WTC11 (cell line): ENCODE results near the gene EVX1. TPM values are rescaled to one million over a fixed set of nuclear protein-coding genes. Genes with fewer than 3 reads are reported as not detected.
A peak's percentile ranks its signal among the peaks of the same experiment; 100 is the strongest.

Experiments
- ATAC-seq: fragments of 200-7000 bp; cut with Tn5 transposase; 2 replicates; pipeline ENCODE4 v1.10.0; 2021; ENCODE audit warnings: mild to moderate bottlenecking, moderate library complexity
- CTCF ChIA-PET: fragments of 300-600 bp; sonication (Branson Sonifier 250); formaldehyde crosslinking; loops from one replicate; lab custom pipeline; 2021; ENCODE audit warnings: antibody characterized with exemption; lab: Charles Lee
- POLR2A ChIA-PET: fragments of 350-600 bp; sonication (Branson Sonifier 250); formaldehyde crosslinking; loops from one replicate; lab custom pipeline; 2021; ENCODE audit warnings: antibody characterized with exemption; lab: Charles Lee
- DNase-seq: peaks from one replicate; pipeline ENCODE4 v3.0.0; 2021; ENCODE audit warnings: low spot score
- H3K27ac Mint-ChIP-seq: 2 replicates; pipeline ENCODE4 v1.8.0; 2021; ENCODE audit warnings: mixed read lengths
- H3K27me3 Mint-ChIP-seq: 2 replicates; pipeline ENCODE4 v1.8.0; 2021; ENCODE audit warnings: low read depth, mild to moderate bottlenecking, moderate library complexity, mixed read lengths
- H3K36me3 Mint-ChIP-seq: 2 replicates; pipeline ENCODE4 v1.8.0; 2021; ENCODE audit warnings: mixed read lengths
- H3K4me1 Mint-ChIP-seq: 2 replicates; pipeline ENCODE4 v1.8.0; 2022; ENCODE audit warnings: mixed read lengths
- H3K4me3 Mint-ChIP-seq: 2 replicates; pipeline ENCODE4 v1.8.0; 2021; ENCODE audit warnings: mild to moderate bottlenecking, moderate library complexity, mixed read lengths
- H3K9me3 Mint-ChIP-seq: 2 replicates; pipeline ENCODE4 v1.8.0; 2021; ENCODE audit warnings: mixed read lengths
- CREM ChIP-seq: sonication (generic); formaldehyde crosslinking; IDR thresholded peaks from 2 replicates; pipeline ENCODE4 v1.8.1; 2022; ENCODE audit warnings: mild to moderate bottlenecking, missing genetic modification reagents, moderate library complexity
- IRF2 ChIP-seq: sonication (generic); formaldehyde crosslinking; IDR thresholded peaks from 2 replicates; pipeline ENCODE4 v1.8.0; 2022; ENCODE audit warnings: low read depth, missing genetic modification reagents, borderline replicate concordance
- KAT7 ChIP-seq: sonication (generic); formaldehyde crosslinking; IDR thresholded peaks from 2 replicates; pipeline ENCODE4 v1.8.1; 2023; ENCODE audit warnings: missing genetic modification reagents, mild to moderate bottlenecking, borderline replicate concordance
- NR1H2 ChIP-seq: sonication (generic); formaldehyde crosslinking; IDR thresholded peaks from 2 replicates; pipeline ENCODE4 v1.9.0; 2021; ENCODE audit warnings: mild to moderate bottlenecking, moderate library complexity, missing genetic modification reagents
- OVOL2 ChIP-seq: fragments of 250-450 bp; sonication (Bioruptor Pico); IDR thresholded peaks from 2 replicates; pipeline ENCODE4 v1.9.0; 2021; ENCODE audit warnings: mild to moderate bottlenecking, borderline replicate concordance
- SMAD4 ChIP-seq: sonication (generic); formaldehyde crosslinking; IDR thresholded peaks from 2 replicates; pipeline ENCODE4 v1.8.0; 2022; ENCODE audit warnings: mild to moderate bottlenecking, missing genetic modification reagents
- TCF7 ChIP-seq: sonication (generic); formaldehyde crosslinking; IDR thresholded peaks from 2 replicates; pipeline ENCODE4 v1.8.0; 2022; ENCODE audit warnings: mild to moderate bottlenecking, low read depth, missing genetic modification reagents, moderate library complexity
- ZNF219 ChIP-seq: sonication (generic); formaldehyde crosslinking; IDR thresholded peaks from 2 replicates; pipeline ENCODE4 v1.8.0; 2023; ENCODE audit warnings: missing genetic modification reagents, mild to moderate bottlenecking, borderline replicate concordance
- ZNF317 ChIP-seq: sonication (generic); formaldehyde crosslinking; IDR thresholded peaks from 2 replicates; pipeline ENCODE4 v1.8.1; 2023; ENCODE audit warnings: low read depth, mild to moderate bottlenecking, moderate library complexity, missing genetic modification reagents, borderline replicate concordance
- total RNA-seq: library from RNA; stranded (reverse); gene quantifications from 3 replicates; pipeline ENCODE4 v1.2.3, GENCODE V29; 2021
- TF ChIP-seq, protein P1 (sequence below): fragments of 250-450 bp; sonication (Bioruptor Pico); IDR thresholded peaks from 2 replicates; pipeline ENCODE4 v2.1.2; 2022; ENCODE audit warnings: mild to moderate bottlenecking, moderate library complexity
- TF ChIP-seq, protein P2 (sequence below): sonication (generic); formaldehyde crosslinking; IDR thresholded peaks from 2 replicates; pipeline ENCODE4 v1.8.1; 2022; ENCODE audit warnings: low read depth, mild to moderate bottlenecking, moderate library complexity, missing genetic modification reagents, borderline replicate concordance
- TF ChIP-seq, protein P3 (sequence below): sonication (generic); formaldehyde crosslinking; IDR thresholded peaks from 2 replicates; pipeline ENCODE4 v1.8.1; 2023; ENCODE audit warnings: mild to moderate bottlenecking, missing genetic modification reagents, borderline replicate concordance
- TF ChIP-seq, protein P4 (sequence below): fragments of 250-450 bp; sonication (Bioruptor Pico); IDR thresholded peaks from 2 replicates; pipeline ENCODE4 v1.9.0; 2021; ENCODE audit warnings: moderate library complexity, mild to moderate bottlenecking, inconsistent platforms, borderline replicate concordance
- TF ChIP-seq, protein P5 (sequence below): sonication (generic); formaldehyde crosslinking; IDR thresholded peaks from 2 replicates; pipeline ENCODE4 v1.8.0; 2022; ENCODE audit warnings: mild to moderate bottlenecking, missing genetic modification reagents
- TF ChIP-seq, protein P6 (sequence below): fragments of 250-450 bp; sonication (Bioruptor Pico); IDR thresholded peaks from 2 replicates; pipeline ENCODE4 v1.9.0; 2021; ENCODE audit warnings: mild to moderate bottlenecking

Gene EVX1
- total RNA-seq, 1 experiment from 2014 or later, result not detected

DNA sequence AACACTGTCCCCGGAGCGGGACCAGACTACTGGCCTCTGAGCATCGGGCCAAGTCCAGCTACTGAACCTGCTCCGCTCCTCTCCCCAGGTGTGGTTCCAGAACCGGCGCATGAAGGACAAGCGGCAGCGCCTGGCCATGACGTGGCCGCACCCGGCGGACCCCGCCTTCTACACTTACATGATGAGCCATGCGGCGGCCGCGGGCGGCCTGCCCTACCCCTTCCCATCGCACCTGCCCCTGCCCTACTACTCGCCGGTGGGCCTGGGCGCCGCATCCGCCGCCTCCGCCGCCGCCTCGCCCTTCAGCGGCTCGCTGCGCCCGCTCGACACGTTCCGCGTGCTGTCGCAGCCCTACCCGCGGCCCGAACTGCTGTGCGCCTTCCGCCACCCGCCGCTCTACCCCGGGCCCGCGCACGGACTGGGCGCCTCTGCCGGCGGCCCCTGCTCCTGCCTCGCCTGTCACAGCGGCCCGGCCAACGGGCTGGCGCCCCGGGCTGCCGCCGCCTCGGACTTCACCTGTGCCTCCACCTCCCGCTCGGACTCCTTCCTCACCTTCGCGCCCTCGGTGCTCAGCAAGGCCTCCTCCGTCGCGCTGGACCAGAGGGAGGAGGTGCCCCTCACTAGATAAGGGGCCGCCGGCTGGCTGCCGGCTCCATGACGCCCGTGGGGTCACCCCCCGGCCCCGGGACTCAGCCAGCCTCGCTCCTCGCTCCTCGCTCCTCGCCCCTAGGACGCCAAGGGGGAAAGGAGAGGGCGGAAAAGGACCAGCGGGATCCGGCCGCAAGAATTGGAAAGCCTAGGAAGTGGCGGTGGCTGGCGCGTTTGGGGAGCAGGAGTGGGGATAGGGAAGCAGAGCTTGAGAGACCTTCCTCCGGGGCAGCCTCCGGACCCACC, 3.4 kb downstream of the EVX1 start:
- DNase-seq, result no peak
- Mint-ChIP-seq H3K4me1 (peaks cover 51% of the 10 kb centered on the region), H3K4me3 (peak overlapping the region; percentile 43), H3K36me3 (peaks cover 3% of the 10 kb centered on the region; the same call in 1 of the 2 replicates), H3K27me3 (peaks cover 100% of the 10 kb centered on the region), H3K27ac (no peak overlapping the region), H3K9me3 (no peaks in the 10 kb centered on the region)
- peak; percentile 25 for ATAC-seq
- TF ChIP-seq, protein P1, sequence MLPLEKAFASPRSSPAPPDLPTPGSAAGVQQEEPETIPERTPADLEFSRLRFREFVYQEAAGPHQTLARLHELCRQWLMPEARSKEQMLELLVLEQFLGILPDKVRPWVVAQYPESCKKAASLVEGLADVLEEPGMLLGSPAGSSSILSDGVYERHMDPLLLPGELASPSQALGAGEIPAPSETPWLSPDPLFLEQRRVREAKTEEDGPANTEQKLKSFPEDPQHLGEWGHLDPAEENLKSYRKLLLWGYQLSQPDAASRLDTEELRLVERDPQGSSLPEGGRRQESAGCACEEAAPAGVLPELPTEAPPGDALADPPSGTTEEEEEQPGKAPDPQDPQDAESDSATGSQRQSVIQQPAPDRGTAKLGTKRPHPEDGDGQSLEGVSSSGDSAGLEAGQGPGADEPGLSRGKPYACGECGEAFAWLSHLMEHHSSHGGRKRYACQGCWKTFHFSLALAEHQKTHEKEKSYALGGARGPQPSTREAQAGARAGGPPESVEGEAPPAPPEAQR, result no peak
- TF ChIP-seq ZNF219 (CRISPR knock-in tag) (no peak), KAT7 (CRISPR knock-in tag) (no peak), OVOL2 (no peak), ZNF317 (CRISPR knock-in tag) (no peak), TCF7 (CRISPR knock-in tag) (no peak), IRF2 (CRISPR knock-in tag) (no peak), CREM (0 out of 2 replicates have a peak, but pooled peaks have one; percentile 34), SMAD4 (CRISPR knock-in tag) (no peak), NR1H2 (CRISPR knock-in tag) (no peak)
- TF ChIP-seq, protein P2, sequence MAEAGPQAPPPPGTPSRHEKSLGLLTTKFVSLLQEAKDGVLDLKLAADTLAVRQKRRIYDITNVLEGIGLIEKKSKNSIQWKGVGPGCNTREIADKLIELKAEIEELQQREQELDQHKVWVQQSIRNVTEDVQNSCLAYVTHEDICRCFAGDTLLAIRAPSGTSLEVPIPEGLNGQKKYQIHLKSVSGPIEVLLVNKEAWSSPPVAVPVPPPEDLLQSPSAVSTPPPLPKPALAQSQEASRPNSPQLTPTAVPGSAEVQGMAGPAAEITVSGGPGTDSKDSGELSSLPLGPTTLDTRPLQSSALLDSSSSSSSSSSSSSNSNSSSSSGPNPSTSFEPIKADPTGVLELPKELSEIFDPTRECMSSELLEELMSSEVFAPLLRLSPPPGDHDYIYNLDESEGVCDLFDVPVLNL (CRISPR knock-in tag), result no peak
- TF ChIP-seq, protein P3, sequence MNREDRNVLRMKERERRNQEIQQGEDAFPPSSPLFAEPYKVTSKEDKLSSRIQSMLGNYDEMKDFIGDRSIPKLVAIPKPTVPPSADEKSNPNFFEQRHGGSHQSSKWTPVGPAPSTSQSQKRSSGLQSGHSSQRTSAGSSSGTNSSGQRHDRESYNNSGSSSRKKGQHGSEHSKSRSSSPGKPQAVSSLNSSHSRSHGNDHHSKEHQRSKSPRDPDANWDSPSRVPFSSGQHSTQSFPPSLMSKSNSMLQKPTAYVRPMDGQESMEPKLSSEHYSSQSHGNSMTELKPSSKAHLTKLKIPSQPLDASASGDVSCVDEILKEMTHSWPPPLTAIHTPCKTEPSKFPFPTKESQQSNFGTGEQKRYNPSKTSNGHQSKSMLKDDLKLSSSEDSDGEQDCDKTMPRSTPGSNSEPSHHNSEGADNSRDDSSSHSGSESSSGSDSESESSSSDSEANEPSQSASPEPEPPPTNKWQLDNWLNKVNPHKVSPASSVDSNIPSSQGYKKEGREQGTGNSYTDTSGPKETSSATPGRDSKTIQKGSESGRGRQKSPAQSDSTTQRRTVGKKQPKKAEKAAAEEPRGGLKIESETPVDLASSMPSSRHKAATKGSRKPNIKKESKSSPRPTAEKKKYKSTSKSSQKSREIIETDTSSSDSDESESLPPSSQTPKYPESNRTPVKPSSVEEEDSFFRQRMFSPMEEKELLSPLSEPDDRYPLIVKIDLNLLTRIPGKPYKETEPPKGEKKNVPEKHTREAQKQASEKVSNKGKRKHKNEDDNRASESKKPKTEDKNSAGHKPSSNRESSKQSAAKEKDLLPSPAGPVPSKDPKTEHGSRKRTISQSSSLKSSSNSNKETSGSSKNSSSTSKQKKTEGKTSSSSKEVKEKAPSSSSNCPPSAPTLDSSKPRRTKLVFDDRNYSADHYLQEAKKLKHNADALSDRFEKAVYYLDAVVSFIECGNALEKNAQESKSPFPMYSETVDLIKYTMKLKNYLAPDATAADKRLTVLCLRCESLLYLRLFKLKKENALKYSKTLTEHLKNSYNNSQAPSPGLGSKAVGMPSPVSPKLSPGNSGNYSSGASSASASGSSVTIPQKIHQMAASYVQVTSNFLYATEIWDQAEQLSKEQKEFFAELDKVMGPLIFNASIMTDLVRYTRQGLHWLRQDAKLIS, result no peak
- TF ChIP-seq, protein P4, sequence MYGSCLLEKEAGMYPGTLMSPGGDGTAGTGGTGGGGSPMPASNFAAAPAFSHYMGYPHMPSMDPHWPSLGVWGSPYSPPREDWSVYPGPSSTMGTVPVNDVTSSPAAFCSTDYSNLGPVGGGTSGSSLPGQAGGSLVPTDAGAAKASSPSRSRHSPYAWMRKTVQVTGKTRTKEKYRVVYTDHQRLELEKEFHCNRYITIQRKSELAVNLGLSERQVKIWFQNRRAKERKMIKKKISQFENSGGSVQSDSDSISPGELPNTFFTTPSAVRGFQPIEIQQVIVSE (CRISPR knock-in tag), result no peak
- TF ChIP-seq, protein P5, sequence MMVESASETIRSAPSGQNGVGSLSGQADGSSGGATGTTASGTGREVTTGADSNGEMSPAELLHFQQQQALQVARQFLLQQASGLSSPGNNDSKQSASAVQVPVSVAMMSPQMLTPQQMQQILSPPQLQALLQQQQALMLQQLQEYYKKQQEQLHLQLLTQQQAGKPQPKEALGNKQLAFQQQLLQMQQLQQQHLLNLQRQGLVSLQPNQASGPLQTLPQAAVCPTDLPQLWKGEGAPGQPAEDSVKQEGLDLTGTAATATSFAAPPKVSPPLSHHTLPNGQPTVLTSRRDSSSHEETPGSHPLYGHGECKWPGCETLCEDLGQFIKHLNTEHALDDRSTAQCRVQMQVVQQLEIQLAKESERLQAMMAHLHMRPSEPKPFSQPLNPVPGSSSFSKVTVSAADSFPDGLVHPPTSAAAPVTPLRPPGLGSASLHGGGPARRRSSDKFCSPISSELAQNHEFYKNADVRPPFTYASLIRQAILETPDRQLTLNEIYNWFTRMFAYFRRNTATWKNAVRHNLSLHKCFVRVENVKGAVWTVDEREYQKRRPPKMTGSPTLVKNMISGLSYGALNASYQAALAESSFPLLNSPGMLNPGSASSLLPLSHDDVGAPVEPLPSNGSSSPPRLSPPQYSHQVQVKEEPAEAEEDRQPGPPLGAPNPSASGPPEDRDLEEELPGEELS (CRISPR knock-in tag), result peak; percentile 40; the same call in 1 of the 2 replicates
- TF ChIP-seq, protein P6, sequence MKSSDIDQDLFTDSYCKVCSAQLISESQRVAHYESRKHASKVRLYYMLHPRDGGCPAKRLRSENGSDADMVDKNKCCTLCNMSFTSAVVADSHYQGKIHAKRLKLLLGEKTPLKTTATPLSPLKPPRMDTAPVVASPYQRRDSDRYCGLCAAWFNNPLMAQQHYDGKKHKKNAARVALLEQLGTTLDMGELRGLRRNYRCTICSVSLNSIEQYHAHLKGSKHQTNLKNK (CRISPR knock-in tag), result no peak
- CTCF ChIA-PET, result interaction anchor here (0.5 to 2.2 kb wide), 5 partner anchors 11 to 1677 kb away, joined by 3 to 9 read pairs (median 4); no protein-coding TSS in a partner anchor
- POLR2A ChIA-PET, result no interaction called here
